CD4-positive, alpha-beta T cell treated with Interleukin-10 for 1 hour (primary cell): ENCODE results near the gene GLRA1.
"Not testable (repeated sequence)": the region's sequence is repeated elsewhere in the genome, so short reads cannot be mapped to it uniquely, and the experiment has no call there.

Experiments used
- DNase-seq: peaks from one replicate; pipeline ENCODE4 v3.0.0-alpha.2; 2020

Gene GLRA1

DNA sequence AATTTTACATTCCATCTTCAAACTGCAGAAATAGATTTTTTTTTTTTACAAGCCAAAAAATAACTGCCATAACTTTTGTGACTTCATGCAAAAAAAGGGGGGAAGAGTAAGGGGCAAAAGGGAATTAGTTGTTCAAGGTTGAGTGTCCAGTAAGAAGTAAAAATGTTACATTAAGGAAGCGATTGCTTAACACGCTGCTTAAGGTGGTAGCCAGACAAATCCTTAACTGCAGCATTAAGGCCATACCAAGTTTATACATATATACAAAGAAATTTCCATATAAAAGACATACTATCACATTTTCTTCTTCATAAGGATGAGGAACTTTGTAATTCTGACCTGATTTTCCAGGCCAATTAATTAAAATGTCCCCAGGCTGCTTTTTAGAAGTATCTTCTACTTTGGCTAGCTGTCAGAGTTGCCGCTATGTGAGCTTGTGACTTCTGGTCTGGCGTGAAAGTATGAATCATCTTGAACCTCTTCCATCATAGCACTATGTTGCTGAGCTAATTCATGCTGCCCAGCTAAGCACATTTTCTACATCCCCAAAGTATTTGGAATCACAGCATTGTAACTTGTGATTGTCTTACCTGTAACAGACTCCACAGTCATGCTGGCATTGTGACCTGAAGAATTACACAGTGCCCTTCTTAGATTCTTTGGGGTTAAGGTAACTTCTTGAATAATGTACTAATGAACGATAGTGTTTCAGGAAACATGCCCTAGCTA lies 112.9 kb downstream of the GLRA1 start:
- DNase-seq: no peak

DNA sequence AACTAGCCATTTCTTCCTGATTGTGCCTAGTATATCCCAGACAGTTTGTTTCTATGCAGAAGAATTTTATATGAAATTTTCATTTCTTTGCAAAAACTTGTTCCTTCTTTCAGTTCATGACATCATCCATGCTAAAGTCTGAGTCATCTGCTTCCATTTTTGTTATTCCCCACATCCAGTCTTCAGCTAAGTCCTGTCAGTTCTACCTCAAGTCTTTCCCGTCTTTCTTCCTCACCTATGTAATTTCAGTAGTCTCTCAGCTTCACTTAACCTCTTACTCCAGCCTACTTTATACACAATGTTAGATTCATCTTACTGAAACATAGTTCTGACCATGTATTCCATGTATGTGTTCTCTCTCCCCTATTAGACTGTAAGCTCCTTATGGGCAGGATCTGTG lies 113.8 kb downstream of the GLRA1 start:
- DNase-seq: no peak

DNA sequence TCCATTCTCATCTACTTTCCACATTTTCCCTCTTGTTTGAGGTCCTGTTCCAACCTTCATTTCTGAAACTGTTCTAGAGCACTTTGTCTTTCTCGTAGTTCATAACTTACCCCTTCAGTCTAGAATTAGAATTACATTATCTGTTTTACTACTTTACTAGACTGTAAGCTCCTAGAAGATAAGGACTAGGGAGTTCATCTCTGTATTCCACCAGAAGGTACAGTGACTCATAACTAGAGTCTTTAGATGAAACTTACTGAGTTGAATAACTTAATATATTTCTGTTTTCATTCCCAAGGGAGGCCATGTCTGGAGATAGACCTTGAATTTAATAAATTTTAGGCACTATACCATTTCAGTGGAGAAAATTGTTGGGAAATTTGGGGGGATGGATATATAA lies 114.2 kb downstream of the GLRA1 start:
- no peak for DNase-seq

DNA sequence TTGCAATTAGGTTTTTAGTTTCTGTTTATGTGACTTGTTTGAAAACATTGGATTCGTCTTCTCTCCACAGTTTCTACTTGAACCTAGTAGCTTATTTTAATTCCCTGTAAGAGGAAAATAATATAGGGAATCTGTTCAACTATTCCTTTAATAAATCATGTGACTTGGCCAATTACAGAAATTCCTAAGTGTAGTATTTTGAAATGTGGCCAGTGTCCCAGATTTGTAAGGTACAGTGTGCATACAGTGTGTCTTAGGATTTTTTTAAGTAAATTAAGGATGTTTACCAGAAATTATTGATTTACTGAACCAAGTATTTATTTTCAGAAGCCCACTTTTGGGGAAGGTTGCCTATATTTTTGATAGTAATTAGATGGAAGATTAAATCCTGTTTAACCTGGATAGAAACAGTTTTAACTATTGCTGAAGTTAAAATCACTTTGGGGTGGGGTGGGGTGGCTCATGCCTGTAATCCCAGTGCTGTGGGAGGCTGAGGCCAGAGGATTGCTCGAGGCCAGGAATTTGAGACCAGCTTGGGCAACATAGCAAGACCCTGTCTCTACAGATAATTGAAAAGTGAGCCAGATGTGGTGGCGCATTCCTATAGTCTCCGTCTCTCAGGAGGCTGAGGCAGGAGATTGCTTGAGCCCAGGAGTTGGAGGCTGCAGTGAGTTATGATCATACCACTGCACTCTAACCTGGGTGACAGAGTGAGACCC lies 116.0 kb downstream of the GLRA1 start:
- DNase-seq: no peak

GRCh38 chr5:151805414-151806223 lies 119.0 kb downstream of the GLRA1 start:
- DNase-seq: no peak

DNA sequence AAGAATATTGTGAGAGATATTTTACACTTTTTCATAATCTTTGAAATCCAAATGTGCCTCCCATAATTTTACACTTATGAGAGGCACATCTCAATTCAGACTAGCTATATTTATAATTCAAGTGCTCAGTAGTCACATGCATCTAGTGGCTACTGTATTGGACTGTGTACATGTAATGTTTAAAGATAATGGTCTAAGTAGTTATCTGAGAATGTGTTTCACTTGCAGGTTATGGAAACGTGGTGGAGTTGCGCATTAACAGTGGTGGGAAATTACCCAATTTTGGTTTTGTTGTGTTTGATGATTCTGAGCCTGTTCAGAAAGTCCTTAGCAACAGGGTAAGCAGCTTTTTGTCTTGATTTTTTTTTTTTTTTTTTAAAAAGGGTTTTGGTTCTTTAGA lies 124.1 kb downstream of the GLRA1 start:
- DNase-seq: no peak

DNA sequence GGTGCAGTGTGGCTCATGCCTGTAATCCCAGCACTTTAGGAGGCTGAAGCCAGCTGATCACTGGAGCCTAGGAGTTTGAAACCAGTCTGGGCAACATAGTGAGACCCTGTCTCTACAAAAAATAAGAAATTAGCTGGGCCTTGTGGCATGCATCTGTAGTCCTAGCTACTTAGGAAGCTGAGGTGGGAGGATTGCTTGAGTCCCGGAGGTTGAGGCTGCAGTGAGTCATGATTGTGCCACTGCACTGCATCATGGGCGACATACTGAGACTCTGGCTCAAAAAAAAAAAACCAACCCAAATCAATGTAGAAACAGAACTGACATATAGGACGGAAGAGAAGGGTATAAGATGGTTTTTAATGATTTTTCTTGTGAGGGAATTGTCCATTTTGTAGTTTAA lies 125.2 kb downstream of the GLRA1 start:
- DNase-seq: no peak

DNA sequence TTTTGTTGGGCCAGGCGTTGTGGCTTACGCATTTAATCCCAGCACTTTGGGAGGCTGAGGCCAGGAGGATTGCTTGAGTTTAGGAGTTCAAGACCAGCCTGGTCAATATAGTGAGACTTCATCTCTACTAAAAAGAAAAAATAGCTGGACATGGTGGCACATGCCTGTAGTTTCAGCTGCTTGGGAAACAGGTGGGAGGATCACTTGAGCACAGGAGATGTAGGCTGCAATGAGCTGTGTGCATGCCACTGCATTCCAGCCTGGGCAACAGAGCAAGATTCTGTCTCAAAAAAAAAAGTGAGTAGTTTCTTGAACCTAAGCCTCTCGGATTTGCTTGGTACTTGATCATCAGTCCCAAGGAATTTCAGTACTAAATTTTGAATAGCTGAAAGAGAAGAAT lies 126.0 kb downstream of the GLRA1 start:
- no peak for DNase-seq

DNA sequence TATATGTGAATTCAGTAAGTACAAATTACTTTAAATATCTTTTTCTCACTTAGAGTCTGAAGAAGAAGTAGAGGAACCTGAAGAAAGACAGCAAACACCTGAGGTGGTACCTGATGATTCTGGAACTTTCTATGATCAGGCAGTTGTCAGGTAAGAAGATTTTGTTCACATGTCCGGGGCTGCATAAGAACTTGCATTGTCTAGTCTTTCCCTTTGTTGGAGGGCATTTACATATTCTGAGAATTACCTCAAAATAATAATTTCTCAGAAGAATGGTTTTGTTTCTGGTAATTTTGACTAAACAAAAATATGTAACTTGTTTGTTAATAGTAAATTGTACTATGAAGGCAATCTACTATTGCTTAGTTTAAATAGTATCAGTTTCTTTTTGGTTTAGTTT lies 129.2 kb downstream of the GLRA1 start:
- no peak for DNase-seq

GRCh38 chr5:151793358-151793757 lies 131.3 kb downstream of the GLRA1 start:
- DNase-seq: no peak

GRCh38 chr5:151787817-151788216 lies 136.8 kb downstream of the GLRA1 start:
- no peak for DNase-seq

DNA sequence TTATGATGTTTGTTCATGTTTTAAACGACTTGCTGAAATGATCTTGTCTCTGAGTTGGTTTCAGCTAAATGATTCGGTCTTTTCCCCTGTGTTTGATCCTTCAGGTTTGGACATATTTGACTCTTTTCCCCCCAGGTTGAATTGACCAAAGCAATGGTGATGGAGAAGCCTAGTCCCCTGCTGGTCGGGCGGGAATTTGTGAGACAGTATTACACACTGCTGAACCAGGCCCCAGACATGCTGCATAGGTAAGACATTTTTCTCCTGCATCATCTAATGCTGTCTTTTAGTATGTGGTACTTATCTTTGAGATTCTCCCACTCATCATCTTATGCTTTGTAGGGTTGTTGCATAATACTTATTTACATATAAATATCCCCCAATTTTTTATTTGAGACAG lies 138.2 kb downstream of the GLRA1 start:
- no peak for DNase-seq

GRCh38 chr5:151784141-151784540 lies 140.5 kb downstream of the GLRA1 start:
- DNase-seq: no peak

- not testable (repeated sequence) for DNase-seq
These were observed 141.0 kb downstream of the GLRA1 start for GRCh38 chr5:151783664-151784063.

DNA sequence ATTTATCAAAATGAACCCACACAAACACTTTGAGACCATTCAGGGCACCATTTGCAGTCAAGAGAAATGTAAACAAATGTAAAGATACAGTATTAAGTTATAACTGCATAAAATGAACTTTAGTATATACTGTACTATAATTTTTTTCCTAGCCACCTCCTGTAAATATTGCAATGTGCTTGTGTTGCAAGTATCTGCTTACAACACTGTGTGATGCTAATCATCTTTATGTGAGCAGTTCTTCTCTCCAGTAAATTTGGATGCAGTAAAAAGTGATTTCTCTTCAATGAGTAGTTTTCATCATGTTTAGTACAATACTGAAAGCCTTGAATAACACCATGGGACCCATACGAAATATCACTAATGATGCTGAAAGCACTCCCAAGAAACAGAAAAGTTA lies 143.4 kb downstream of the GLRA1 start:
- no peak for DNase-seq

- no peak for DNase-seq
These were observed 144.3 kb downstream of the GLRA1 start for GRCh38 chr5:151780348-151780747.

DNA sequence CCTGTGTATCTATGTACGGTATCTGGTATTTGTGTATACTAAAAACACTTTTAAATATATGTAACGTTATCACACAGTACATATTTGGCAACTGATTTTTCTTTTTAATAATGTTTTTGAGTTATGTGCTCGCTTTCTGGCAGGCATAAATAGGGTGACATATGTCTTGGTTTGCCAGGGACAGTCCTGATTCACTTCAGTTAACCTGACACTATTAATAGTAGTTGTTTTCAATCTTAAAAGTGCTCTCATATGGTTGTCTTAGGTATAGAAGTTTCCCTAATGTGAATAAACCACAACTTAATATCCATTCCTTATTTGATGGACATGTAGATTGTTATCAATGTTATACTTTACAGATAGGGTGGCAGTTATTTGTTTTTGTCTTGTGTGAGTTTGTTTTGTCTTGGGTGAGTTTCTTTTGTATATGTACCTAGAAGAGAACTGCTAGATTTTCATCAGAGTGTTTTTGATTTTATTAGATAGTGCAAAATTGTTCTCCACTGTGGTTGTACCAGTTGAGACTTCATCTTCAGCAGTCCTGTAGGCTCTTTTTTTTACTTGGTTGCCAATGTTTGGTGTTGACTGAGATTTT lies 145.0 kb downstream of the GLRA1 start:
- no peak for DNase-seq

GRCh38 chr5:151775025-151775606 lies 149.5 kb downstream of the GLRA1 start:
- DNase-seq: no peak

GRCh38 chr5:151773951-151774350 lies 150.7 kb downstream of the GLRA1 start:
- no peak for DNase-seq

DNA sequence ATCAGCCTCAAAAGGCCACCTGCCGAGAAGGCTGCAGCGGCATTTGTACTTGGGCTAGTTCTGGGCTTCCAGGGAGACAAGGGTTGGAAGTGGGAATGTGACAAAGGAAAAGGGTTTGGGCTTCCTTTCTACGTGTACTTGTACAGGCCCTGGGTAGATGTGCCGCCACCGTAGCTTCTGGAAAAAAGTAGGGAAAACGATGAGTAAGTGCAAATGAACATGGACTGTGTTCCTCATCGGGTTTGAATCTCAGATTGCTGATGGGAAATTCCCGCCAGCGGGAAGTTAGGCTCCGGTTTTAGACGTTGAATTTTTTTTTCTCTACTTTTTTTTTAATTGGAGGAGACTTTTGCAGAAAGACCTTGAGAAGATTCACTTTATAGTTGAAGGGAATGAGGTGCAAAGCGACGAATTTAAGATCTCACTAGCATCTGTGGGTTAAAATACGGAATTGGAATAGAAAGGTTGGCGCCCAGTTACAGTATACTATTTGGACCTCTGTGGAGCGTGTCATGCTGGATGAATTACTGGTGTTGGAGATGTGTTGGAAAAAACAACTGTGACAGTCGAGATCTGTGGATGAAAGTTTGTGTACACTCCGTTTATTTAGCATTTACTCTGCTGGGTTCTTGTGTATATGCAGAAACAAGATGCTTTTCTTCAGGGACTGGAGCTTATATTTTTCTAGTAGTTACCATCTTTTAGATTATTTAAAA lies 151.6 kb downstream of the GLRA1 start:
- no peak for DNase-seq
